ENCODE measurements around the gene TSPAN18.

DNA sequence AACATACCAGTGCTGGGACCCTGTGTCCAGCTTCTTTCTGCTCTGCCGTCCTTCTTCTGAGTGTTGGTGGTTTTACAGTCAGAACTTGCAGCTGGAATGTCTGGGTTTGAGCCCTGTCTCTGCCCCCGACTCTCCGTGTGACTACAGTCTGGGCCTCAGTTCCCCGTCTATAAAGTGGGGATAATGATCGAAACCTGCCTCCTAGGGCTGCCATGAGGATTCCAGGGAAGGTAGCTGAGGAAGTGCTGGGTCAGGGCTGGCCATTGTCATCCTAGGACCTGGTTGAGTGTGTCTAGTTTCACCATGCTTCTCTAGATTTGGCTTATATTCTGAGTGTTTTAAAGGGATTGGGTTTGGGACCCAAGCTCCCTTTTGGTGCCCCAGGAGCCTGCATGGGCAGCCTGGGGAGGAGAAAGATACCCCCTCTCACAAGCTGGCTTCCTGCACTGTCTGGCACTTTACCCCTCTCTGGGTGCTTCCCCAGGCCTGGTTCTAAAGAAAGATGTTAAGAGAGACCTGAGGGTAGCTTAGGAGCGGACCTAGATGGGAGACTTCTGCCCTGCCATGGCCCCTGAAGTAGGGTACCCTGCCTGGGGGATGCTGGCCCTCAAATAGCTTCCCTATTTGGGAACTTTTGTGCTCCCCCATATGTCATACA, 49.9 kb downstream of the TSPAN18 start:
- TF ChIP-seq POLR2AphosphoS5 (IDR thresholded peaks at IDR 0.05; ENCODE audit: borderline replicate concordance, low read depth, low read length) (no peak), EZH2 (IDR thresholded peaks at IDR 0.05) (no peak), FOXP2 (optimal IDR thresholded peaks at IDR 0.05; ENCODE audit: control extremely low read depth, extremely low read length, insufficient read depth) (no peak)

Data from SK-N-MC (cell line).